Transverse colon (tissue), 4 donors: ENCODE measurements around the gene EBF3. TPM values are rescaled to one million over a fixed set of nuclear protein-coding genes. Genes with fewer than 3 reads are reported as not detected.

Source experiments
- DNase-seq: peaks from one replicate; pipeline ENCODE4 v3.0.0-alpha.2; 2019
- H3K27ac ChIP-seq, 4 donors: fragments of 200-600 bp; sonication (generic); 2 replicates each; pipeline ENCODE4 v1.5.1; 2016 to 2018; ENCODE audit warnings: inconsistent platforms in 4 of 4
- H3K27me3 ChIP-seq: fragments of 200-600 bp; sonication (generic); 2 replicates; pipeline ENCODE4 v1.5.1; 2017; ENCODE audit warnings: inconsistent platforms
- H3K36me3 ChIP-seq, 4 donors: fragments of 200-600 bp; sonication (generic); 2 replicates each; pipeline ENCODE4 v1.5.1; 2017 to 2019; ENCODE audit warnings: inconsistent platforms in 4 of 4
- H3K4me1 ChIP-seq, 4 donors: fragments of 200-600 bp; sonication (generic); 2 replicates each; pipeline ENCODE4 v1.5.1; 2017 to 2020; ENCODE audit warnings: inconsistent platforms in 4 of 4
- H3K4me3 ChIP-seq, 4 donors: fragments of 200-600 bp; sonication (generic); 1 replicate in 1 of 4; 2 replicates in 3 of 4; pipeline versions ENCODE4 v1.5.1 to v1.6.1; 2017 to 2019; ENCODE audit warnings: inconsistent platforms in 4 of 4
- H3K9me3 ChIP-seq, 2 donors: fragments of 200-600 bp; sonication (generic); 2 replicates each; pipeline ENCODE4 v1.5.1; 2017 to 2019; ENCODE audit warnings: inconsistent platforms in 2 of 2
- CTCF ChIP-seq, 5 experiments: fragments of 200-600 bp in 3 of 5; fragments of 450-650 bp in 2 of 5; sonication (generic) in 3 of 5; IDR thresholded peaks; 1 replicate in 2 of 5; 2 replicates in 3 of 5; pipeline ENCODE4 v1.5.1; 2016 to 2017; ENCODE audit warnings: antibody characterized with exemption in 5 of 5, inconsistent platforms in 3 of 5, mild to moderate bottlenecking in 2 of 5, moderate library complexity in 1 of 5
- EP300 ChIP-seq: sonication (generic); formaldehyde crosslinking; IDR thresholded peaks from one replicate; pipeline ENCODE4 v1.6.1; 2017; ENCODE audit warnings: antibody characterized with exemption, low read depth
- POLR2A ChIP-seq: fragments of 450-650 bp; IDR thresholded peaks from one replicate; pipeline ENCODE4 v1.6.1; 2016; ENCODE audit warnings: antibody characterized with exemption, mild to moderate bottlenecking, moderate library complexity
- POLR2AphosphoS5 ChIP-seq, 3 donors: sonication (generic); formaldehyde crosslinking; IDR thresholded peaks; one replicate each; pipeline ENCODE4 v1.6.1; 2016; ENCODE audit warnings: antibody characterized with exemption in 3 of 3
- WGBS, 2 donors: methylation state at CpG; one replicate each; pipeline ENCODE4 v1.1.5; 2018; ENCODE audit warnings: low coverage in 1 of 2; 5-methylcytosine and 5-hydroxymethylcytosine counted together
- in situ Hi-C, 4 donors: fragments of 200-750 bp; cut with MboI; loops; one replicate each; pipeline versions ENCODE4 v1.15.0 to v1.15.1; 2017; ENCODE audit warnings: low sequenced_read_pairs in 3 of 4, low pct_ligation_motif_present in 1 of 4, low pct_unique_long_range_greater_than_20kb in 1 of 4
- intact Hi-C: fragments of 100-400 bp; cut with DNase I; formaldehyde crosslinking; loops from one replicate; pipeline ENCODE4 v1.15.1; 2023; ENCODE audit warnings: low total_unique reads
- total RNA-seq, 4 donors: library from RNA; depleted of rRNA; stranded (reverse); fragments of >200 nt; gene quantifications; one replicate each; pipeline ENCODE4 v1.1.0, GENCODE V29; 2016

The EBF3 gene
- total RNA-seq, 4 donors from 2014 or later = 0.37 to 6.6 (median 1.0) TPM

GRCh38 chr10:129951970-129952265, 12.2 kb downstream of the EBF3 start:
- peaks cover 75% of the 10 kb centered on the region for H3K27me3 ChIP-seq
- H3K27ac ChIP-seq = no peak overlapping the region
- no peaks in the 10 kb centered on the region for H3K4me1 ChIP-seq
- intact Hi-C loops (no loop called here), in situ Hi-C loops (no loop called here)
- no peaks in the 10 kb centered on the region for H3K36me3 ChIP-seq
- no peaks in the 10 kb centered on the region for H3K9me3 ChIP-seq
- 73 to 95% methylated on average over 1 to 4 of the region's 4 CpGs for WGBS, 2 donors
- TF ChIP-seq EP300 (no peak), POLR2AphosphoS5 (IDR thresholded peaks at IDR 0.05) (no peak), POLR2A (no peak), CTCF (IDR thresholded peaks at IDR 0.05) (no peak)
- H3K4me3 ChIP-seq = no peak overlapping the region
- DNase-seq = no peak

GRCh38 chr10:129951101-129951969, 12.7 kb downstream of the EBF3 start:
- H3K4me1 ChIP-seq = no peaks in the 10 kb centered on the region
- TF ChIP-seq EP300 (no peak), CTCF (IDR thresholded peaks at IDR 0.05) (no peak), POLR2A (no peak)
- intact Hi-C loops = no loop called here
- H3K4me3 ChIP-seq = no peak overlapping the region
- WGBS, 2 donors = 88 to 93% methylated on average over 4 to 30 of the region's 30 CpGs
- no peak overlapping the region for H3K27ac ChIP-seq
- DNase-seq = no peak
- H3K9me3 ChIP-seq = no peaks in the 10 kb centered on the region
- peaks cover 69% of the 10 kb centered on the region for H3K27me3 ChIP-seq
- no peaks in the 10 kb centered on the region for H3K36me3 ChIP-seq
- in situ Hi-C loops = no loop called here

- H3K27me3 ChIP-seq = peaks cover 62% of the 10 kb centered on the region
- H3K4me1 ChIP-seq = no peaks in the 10 kb centered on the region
- WGBS, 2 donors = 20 to 62% methylated on average over 1 to 2 of the region's 2 CpGs
- in situ Hi-C loops = no loop called here
- DNase-seq = no peak
- no peaks in the 10 kb centered on the region for H3K36me3 ChIP-seq
- no peak overlapping the region for H3K4me3 ChIP-seq
- no peak overlapping the region for H3K27ac ChIP-seq
- TF ChIP-seq POLR2AphosphoS5 (IDR thresholded peaks at IDR 0.05) (no peak), EP300 (no peak), POLR2A (no peak), CTCF (IDR thresholded peaks at IDR 0.05) (no peak)
- intact Hi-C loops = no loop called here
- H3K9me3 ChIP-seq = no peaks in the 10 kb centered on the region
Measured at GRCh38 chr10:129950676-129951075, 13.4 kb downstream of the EBF3 start.

DNA sequence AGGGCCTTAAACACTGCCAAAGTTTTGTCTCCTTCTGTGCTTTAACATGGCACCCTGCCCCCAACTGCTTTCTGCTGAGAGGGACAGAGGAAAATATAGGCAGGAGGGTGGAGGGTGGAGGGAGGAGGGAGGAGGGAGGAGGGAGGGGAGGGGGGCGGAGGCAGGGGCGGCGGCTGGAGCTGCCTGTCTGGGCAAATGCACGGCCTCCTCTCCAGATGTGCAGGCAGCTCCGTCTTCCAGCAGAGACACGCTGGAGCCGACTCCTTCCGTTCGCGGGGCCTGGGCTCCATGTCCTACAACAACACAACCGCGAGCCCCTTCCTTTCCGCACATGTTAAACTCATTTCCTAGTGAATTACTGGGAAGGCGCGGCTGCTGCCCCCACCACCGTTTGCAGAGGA, 14.2 kb downstream of the EBF3 start:
- Histone ChIP-seq H3K9me3 (no peaks in the 10 kb centered on the region), H3K4me1 (no peaks in the 10 kb centered on the region), H3K4me3 (no peak overlapping the region), H3K36me3 (no peaks in the 10 kb centered on the region), H3K27me3 (peaks cover 55% of the 10 kb centered on the region), H3K27ac (no peak overlapping the region)
- WGBS, 2 donors = 32 to 40% methylated on average over 1 to 13 of the region's 16 CpGs
- TF ChIP-seq EP300 = no peak
- no peak for TF ChIP-seq CTCF (IDR thresholded peaks at IDR 0.05)
- no peak for TF ChIP-seq POLR2A
- no peak for TF ChIP-seq POLR2AphosphoS5 (IDR thresholded peaks at IDR 0.05)
- intact Hi-C loops = no loop called here
- in situ Hi-C loops = no loop called here
- DNase-seq = no peak
